ENCODE measurements around the gene NEK3.

NEK3 gene

DNA sequence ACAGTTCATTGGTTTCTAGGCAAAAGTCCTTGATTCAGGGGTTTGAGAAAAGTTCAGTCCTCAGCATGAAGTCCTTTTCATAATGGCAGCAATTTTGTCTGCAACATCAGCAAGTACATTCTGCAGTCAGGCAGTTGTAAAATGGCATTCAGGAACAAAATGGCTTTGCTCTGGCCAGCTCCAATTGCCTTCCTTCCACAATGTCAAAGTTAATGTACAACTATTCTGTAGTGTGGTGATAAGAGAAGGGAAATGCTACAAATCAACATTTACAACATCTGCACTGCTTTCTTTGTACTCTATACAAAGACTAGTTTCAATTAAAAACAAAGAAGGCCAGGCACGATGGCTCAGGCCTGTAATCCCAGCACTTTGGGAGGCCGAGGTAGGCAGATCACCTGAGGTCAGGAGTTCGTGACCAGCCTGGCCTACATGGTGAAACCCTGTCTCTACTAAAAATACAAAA, 1.8 kb upstream of the NEK3 start:
- Histone ChIP-seq H3K27ac (ENCODE audit: low read length) (no peak overlapping the region), H2AFZ (ENCODE audit: low read depth, low read length) (no peak overlapping the region), H4K20me1 (ENCODE audit: insufficient read depth, low read length) (no peaks in the 10 kb centered on the region), H3K4me3 (ENCODE audit: low read depth in 1 of 2, low read length in 2 of 2) (no peak overlapping the region), H3K79me2 (ENCODE audit: insufficient read depth, low read length) (no peaks in the 10 kb centered on the region), H3K36me3 (ENCODE audit: insufficient read depth, low read length) (no peaks in the 10 kb centered on the region), H3K9me3 (ENCODE audit: insufficient read depth, low read length, severe bottlenecking) (no peaks in the 10 kb centered on the region), H3K4me2 (ENCODE audit: insufficient read depth, low read length) (no peak overlapping the region), H3K4me1 (ENCODE audit: insufficient read depth, low read length) (peaks cover 14% of the 10 kb centered on the region), H3K27me3 (ENCODE audit: insufficient read depth, low read length, poor library complexity) (peaks cover 45% of the 10 kb centered on the region), H3K9ac (ENCODE audit: low read depth, low read length) (no peak overlapping the region)
- no peak for ATAC-seq (ENCODE audit: insufficient read depth, low read depth)
- TF ChIP-seq CTCF (IDR thresholded peaks at IDR 0.05; ENCODE audit: borderline replicate concordance, extremely low read depth, low read length, poor library complexity, severe bottlenecking) = no peak
- no peak for TF ChIP-seq EZH2 (IDR thresholded peaks at IDR 0.05; ENCODE audit: borderline replicate concordance, low read depth, low read length, severe bottlenecking)
- no peak for DNase-seq

DNA sequence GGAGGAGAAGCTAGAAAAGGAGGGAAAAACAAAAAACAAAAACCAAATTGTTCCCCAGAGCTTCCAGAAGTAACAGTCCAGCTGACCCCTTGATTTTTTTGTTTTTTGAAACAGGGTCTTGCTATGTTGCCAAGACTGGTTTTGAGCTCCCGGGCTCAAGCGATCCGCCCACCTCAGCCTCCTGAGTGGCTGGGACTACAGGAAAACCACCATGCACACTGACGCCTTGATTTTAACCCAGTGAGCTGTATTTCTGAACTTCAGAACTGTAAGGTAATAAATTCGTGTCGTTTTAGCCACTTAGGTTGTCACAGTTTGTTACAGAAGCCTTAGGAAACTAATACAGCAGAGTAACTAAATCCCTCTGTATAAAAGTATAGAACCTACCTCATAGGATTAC, 1.1 kb upstream of the NEK3 start:
- Histone ChIP-seq H3K79me2 (ENCODE audit: insufficient read depth, low read length) (no peaks in the 10 kb centered on the region), H3K9ac (ENCODE audit: low read depth, low read length) (no peak overlapping the region), H3K4me2 (ENCODE audit: insufficient read depth, low read length) (no peak overlapping the region), H4K20me1 (ENCODE audit: insufficient read depth, low read length) (no peaks in the 10 kb centered on the region), H3K4me3 (ENCODE audit: low read depth in 1 of 2, low read length in 2 of 2) (no peak overlapping the region), H2AFZ (ENCODE audit: low read depth, low read length) (no peak overlapping the region), H3K27me3 (ENCODE audit: insufficient read depth, low read length, poor library complexity) (peaks cover 45% of the 10 kb centered on the region), H3K36me3 (ENCODE audit: insufficient read depth, low read length) (no peaks in the 10 kb centered on the region), H3K9me3 (ENCODE audit: insufficient read depth, low read length, severe bottlenecking) (no peaks in the 10 kb centered on the region), H3K4me1 (ENCODE audit: insufficient read depth, low read length) (peaks cover 14% of the 10 kb centered on the region), H3K27ac (ENCODE audit: low read length) (no peak overlapping the region)
- DNase-seq (no peak), ATAC-seq (ENCODE audit: insufficient read depth, low read depth) (no peak)
- TF ChIP-seq EZH2 (IDR thresholded peaks at IDR 0.05; ENCODE audit: borderline replicate concordance, low read depth, low read length, severe bottlenecking) (no peak), CTCF (IDR thresholded peaks at IDR 0.05; ENCODE audit: borderline replicate concordance, extremely low read depth, low read length, poor library complexity, severe bottlenecking) (no peak)

- no peak for DNase-seq
- Histone ChIP-seq H3K27ac (ENCODE audit: low read length) (no peak overlapping the region), H3K27me3 (ENCODE audit: insufficient read depth, low read length, poor library complexity) (peaks cover 46% of the 10 kb centered on the region), H3K9ac (ENCODE audit: low read depth, low read length) (no peak overlapping the region), H3K4me3 (ENCODE audit: low read depth in 1 of 2, low read length in 2 of 2) (no peak overlapping the region), H3K79me2 (ENCODE audit: insufficient read depth, low read length) (no peaks in the 10 kb centered on the region), H3K36me3 (ENCODE audit: insufficient read depth, low read length) (no peaks in the 10 kb centered on the region), H3K4me2 (ENCODE audit: insufficient read depth, low read length) (no peak overlapping the region), H3K9me3 (ENCODE audit: insufficient read depth, low read length, severe bottlenecking) (no peaks in the 10 kb centered on the region), H4K20me1 (ENCODE audit: insufficient read depth, low read length) (no peaks in the 10 kb centered on the region), H2AFZ (ENCODE audit: low read depth, low read length) (no peak overlapping the region), H3K4me1 (ENCODE audit: insufficient read depth, low read length) (peaks cover 14% of the 10 kb centered on the region)
- TF ChIP-seq EZH2 (IDR thresholded peaks at IDR 0.05; ENCODE audit: borderline replicate concordance, low read depth, low read length, severe bottlenecking) = no peak
- TF ChIP-seq CTCF (IDR thresholded peaks at IDR 0.05; ENCODE audit: borderline replicate concordance, extremely low read depth, low read length, poor library complexity, severe bottlenecking) = no peak
- no peak for ATAC-seq (ENCODE audit: insufficient read depth, low read depth)
Observed at GRCh38 chr13:52160053-52160452, 656 bp upstream of the NEK3 start.

All from DND-41 (cell line).